Measurements from ENCODE around the gene ARID3A. TPM values are rescaled to one million over a fixed set of nuclear protein-coding genes. Genes with fewer than 3 reads are reported as not detected.

Gene ARID3A
- total and polyA plus RNA-seq, 2 donors (not counting 3 experiments of a cell fraction or from before 2014, with no cell fraction given) = 5.4 to 13.2 TPM

GRCh38 chr19:993361-993830 lies 67.6 kb downstream of the ARID3A start:
- intact Hi-C loops (cut with micrococcal nuclease) (no loop called here), dilution Hi-C loops (cut with MboI; ENCODE audit: extremely low pct_ligation_motif_present, low sequenced_read_pairs) (no loop called here)
- H3K9me3 ChIP-seq (replicated peaks; ENCODE audit: control insufficient read depth, insufficient read depth, low read length) = no peaks in the 10 kb centered on the region
- ChIA-PET CTCF (no interaction called here), POLR2A (no interaction called here)
- H3K4me1 ChIP-seq (ENCODE audit: control insufficient read depth, extremely low read depth, insufficient read depth, low read length) = no peaks in the 10 kb centered on the region
- no peak for FAIRE-seq
- no peak overlapping the region for H3K4me3 ChIP-seq (replicated peaks in 1 of 3; ENCODE audit: insufficient read depth in 1 of 3, low read depth in 1 of 3, low read length in 3 of 3)
- DNase-seq (ENCODE audit: low read depth, low spot score) = no peak
- no peak for TF ChIP-seq JUN (IDR thresholded peaks at IDR 0.05; ENCODE audit: borderline replicate concordance, insufficient read depth, insufficient read length, low read depth)
- no peaks in the 10 kb centered on the region for H3K9me1 ChIP-seq (replicated peaks; ENCODE audit: control insufficient read depth, extremely low read depth, insufficient read depth, low read length)
- no TSS peak for BruUV-seq (replicated peaks)
- peaks cover 0 to 6% of the 10 kb centered on the region in 2 experiments for H3K36me3 ChIP-seq (ENCODE audit: control insufficient read depth in 2 of 2, extremely low read depth in 1 of 2, insufficient read depth in 2 of 2, low read length in 2 of 2)
- H2AFZ ChIP-seq (ENCODE audit: low read depth, low read length) = no peak overlapping the region
- no peak overlapping the region for H3K9ac ChIP-seq (replicated peaks; ENCODE audit: extremely low read depth, insufficient read depth, low read length)
- H3K79me2 ChIP-seq (ENCODE audit: control insufficient read depth, insufficient read depth, low read length) = no peaks in the 10 kb centered on the region
- no peaks in the 10 kb centered on the region for H4K20me1 ChIP-seq (replicated peaks; ENCODE audit: control insufficient read depth, extremely low read depth, insufficient read depth, low read length)
- no peak overlapping the region for H3K27ac ChIP-seq (ENCODE audit: insufficient read depth, low read depth, low read length)
- H3K27me3 ChIP-seq (ENCODE audit: control insufficient read depth in 2 of 2, insufficient read depth in 2 of 2, low read length in 2 of 2) = peaks cover 11 to 19% of the 10 kb centered on the region in 2 experiments
- H3K4me2 ChIP-seq (ENCODE audit: insufficient read depth, low read length) = no peak overlapping the region

DNA sequence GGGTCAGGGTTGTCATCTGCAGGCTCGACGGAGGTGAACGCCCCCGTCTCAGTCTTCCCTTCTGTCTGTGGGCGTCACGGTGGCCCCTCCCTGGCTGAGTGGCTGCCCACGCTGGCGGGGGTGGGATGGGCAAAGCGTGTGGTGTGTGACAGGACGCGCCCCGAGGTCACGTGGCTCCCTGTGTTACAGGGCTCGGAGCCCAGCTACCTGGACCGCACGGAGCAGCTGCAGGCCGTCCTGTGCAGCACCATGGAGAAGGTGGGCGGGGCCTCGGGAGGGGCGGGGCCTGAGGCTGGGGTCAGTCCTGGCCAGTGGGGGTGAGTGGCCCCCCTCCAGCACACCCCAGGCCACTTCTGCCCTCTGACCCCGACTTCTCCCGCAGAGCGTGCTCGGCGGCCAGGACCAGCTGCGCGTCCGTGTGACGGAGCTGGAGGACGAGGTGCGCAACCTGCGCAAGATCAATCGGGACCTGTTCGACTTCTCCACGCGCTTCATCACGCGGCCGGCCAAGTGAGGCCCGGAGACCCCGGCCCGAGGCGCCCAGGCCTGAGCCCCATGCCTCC lies 68.1 kb downstream of the ARID3A start:
- CTCF ChIA-PET = no interaction called here
- dilution Hi-C loops (cut with MboI; ENCODE audit: extremely low pct_ligation_motif_present, low sequenced_read_pairs) = no loop called here
- no peak overlapping the region for H3K4me3 ChIP-seq (replicated peaks in 1 of 3; ENCODE audit: insufficient read depth in 1 of 3, low read depth in 1 of 3, low read length in 3 of 3)
- no peak for FAIRE-seq
- no peak for DNase-seq (ENCODE audit: low read depth, low spot score)
- POLR2A ChIA-PET = no interaction called here
- no peaks in the 10 kb centered on the region for H4K20me1 ChIP-seq (replicated peaks; ENCODE audit: control insufficient read depth, extremely low read depth, insufficient read depth, low read length)
- H3K9me3 ChIP-seq (replicated peaks; ENCODE audit: control insufficient read depth, insufficient read depth, low read length) = no peaks in the 10 kb centered on the region
- H3K9me1 ChIP-seq (replicated peaks; ENCODE audit: control insufficient read depth, extremely low read depth, insufficient read depth, low read length) = no peaks in the 10 kb centered on the region
- peaks cover 0 to 5% of the 10 kb centered on the region in 2 experiments for H3K36me3 ChIP-seq (ENCODE audit: control insufficient read depth in 2 of 2, extremely low read depth in 1 of 2, insufficient read depth in 2 of 2, low read length in 2 of 2)
- H3K4me2 ChIP-seq (ENCODE audit: insufficient read depth, low read length) = no peak overlapping the region
- H3K27me3 ChIP-seq (ENCODE audit: control insufficient read depth in 2 of 2, insufficient read depth in 2 of 2, low read length in 2 of 2) = peaks cover 11 to 19% of the 10 kb centered on the region in 2 experiments
- no peaks in the 10 kb centered on the region for H3K4me1 ChIP-seq (ENCODE audit: control insufficient read depth, extremely low read depth, insufficient read depth, low read length)
- no peak overlapping the region for H2AFZ ChIP-seq (ENCODE audit: low read depth, low read length)
- no peaks in the 10 kb centered on the region for H3K79me2 ChIP-seq (ENCODE audit: control insufficient read depth, insufficient read depth, low read length)
- intact Hi-C loops (cut with micrococcal nuclease) = no loop called here
- no peak overlapping the region for H3K27ac ChIP-seq (ENCODE audit: insufficient read depth, low read depth, low read length)
- no TSS peak for BruUV-seq (replicated peaks)
- H3K9ac ChIP-seq (replicated peaks; ENCODE audit: extremely low read depth, insufficient read depth, low read length) = no peak overlapping the region
- TF ChIP-seq POLR2A (IDR thresholded peaks at IDR 0.05; ENCODE audit: low read depth, low read length) (no peak), JUN (IDR thresholded peaks at IDR 0.05; ENCODE audit: borderline replicate concordance, insufficient read depth, insufficient read length, low read depth) (no peak), MYC (IDR thresholded peaks at IDR 0.05; ENCODE audit: low read depth, low read length) (no peak), FOS (IDR thresholded peaks at IDR 0.05; ENCODE audit: borderline replicate concordance, insufficient read depth, low read length) (no peak), GATA2 (IDR thresholded peaks at IDR 0.05; ENCODE audit: insufficient read depth, insufficient read length, low read depth, low read length) (no peak), POLR2AphosphoS5 (IDR thresholded peaks at IDR 0.05; ENCODE audit: insufficient read depth, low read depth, low read length) (no peak), EZH2 (IDR thresholded peaks at IDR 0.05; ENCODE audit: borderline replicate concordance, low read depth, low read length, severe bottlenecking) (no peak)
- TF ChIP-seq, protein P1, sequence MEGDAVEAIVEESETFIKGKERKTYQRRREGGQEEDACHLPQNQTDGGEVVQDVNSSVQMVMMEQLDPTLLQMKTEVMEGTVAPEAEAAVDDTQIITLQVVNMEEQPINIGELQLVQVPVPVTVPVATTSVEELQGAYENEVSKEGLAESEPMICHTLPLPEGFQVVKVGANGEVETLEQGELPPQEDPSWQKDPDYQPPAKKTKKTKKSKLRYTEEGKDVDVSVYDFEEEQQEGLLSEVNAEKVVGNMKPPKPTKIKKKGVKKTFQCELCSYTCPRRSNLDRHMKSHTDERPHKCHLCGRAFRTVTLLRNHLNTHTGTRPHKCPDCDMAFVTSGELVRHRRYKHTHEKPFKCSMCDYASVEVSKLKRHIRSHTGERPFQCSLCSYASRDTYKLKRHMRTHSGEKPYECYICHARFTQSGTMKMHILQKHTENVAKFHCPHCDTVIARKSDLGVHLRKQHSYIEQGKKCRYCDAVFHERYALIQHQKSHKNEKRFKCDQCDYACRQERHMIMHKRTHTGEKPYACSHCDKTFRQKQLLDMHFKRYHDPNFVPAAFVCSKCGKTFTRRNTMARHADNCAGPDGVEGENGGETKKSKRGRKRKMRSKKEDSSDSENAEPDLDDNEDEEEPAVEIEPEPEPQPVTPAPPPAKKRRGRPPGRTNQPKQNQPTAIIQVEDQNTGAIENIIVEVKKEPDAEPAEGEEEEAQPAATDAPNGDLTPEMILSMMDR (IDR thresholded peaks at IDR 0.05; ENCODE audit: extremely low read depth in 1 of 2, insufficient read depth in 1 of 2, low read depth in 1 of 2, low read length in 2 of 2) = no peak
- TF ChIP-seq, protein P2, sequence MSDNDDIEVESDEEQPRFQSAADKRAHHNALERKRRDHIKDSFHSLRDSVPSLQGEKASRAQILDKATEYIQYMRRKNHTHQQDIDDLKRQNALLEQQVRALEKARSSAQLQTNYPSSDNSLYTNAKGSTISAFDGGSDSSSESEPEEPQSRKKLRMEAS (IDR thresholded peaks at IDR 0.05; ENCODE audit: insufficient read depth, insufficient read length) = no peak
